SU-DHL-6 (cell line): ENCODE measurements around the gene TSPAN33.
A peak's percentile ranks its signal among the peaks of the same experiment; 100 is the strongest.

Experiments used
- H2AFZ ChIP-seq: fragments of 200-600 bp; sonication (generic); 2 replicates; pipeline ENCODE4 v1.6.1; 2014; ENCODE audit warnings: low read depth, mild to moderate bottlenecking, moderate library complexity, mixed read lengths, antibody characterized with exemption, low read length; ENCODE audit not compliant: severe bottlenecking
- H3F3A ChIP-seq: fragments of 200-600 bp; shearing (Covaris generic); 2 replicates; pipeline ENCODE4 v1.6.0; 2016; ENCODE audit warnings: antibody characterized with exemption, mild to moderate bottlenecking; ENCODE audit not compliant: insufficient read depth
- H3K27ac ChIP-seq: fragments of 200-600 bp; sonication (generic); 2 replicates; pipeline ENCODE4 v1.5.1; 2016; ENCODE audit warnings: low read depth, mild to moderate bottlenecking, low read length, moderate library complexity, mixed read lengths
- H3K27me3 ChIP-seq: fragments of 200-600 bp; sonication (generic), shearing (Covaris generic); 2 replicates; pipeline ENCODE4 v1.6.0; 2014; ENCODE audit warnings: mild to moderate bottlenecking, low read length
- H3K36me3 ChIP-seq: fragments of 200-600 bp; sonication (generic); 2 replicates; pipeline ENCODE4 v1.6.1; 2014; ENCODE audit warnings: mild to moderate bottlenecking, low read length, mixed read lengths
- H3K4me2 ChIP-seq: fragments of 300-600, 200-600 bp; shearing (Covaris generic), sonication (generic); 2 replicates; pipeline ENCODE4 v1.6.0; 2014; ENCODE audit warnings: low read length, low read depth, mild to moderate bottlenecking; ENCODE audit not compliant: poor library complexity, severe bottlenecking
- H3K4me3 ChIP-seq: fragments of 200-600 bp; sonication (generic); 2 replicates; pipeline ENCODE4 v1.5.1; 2014; ENCODE audit warnings: antibody characterized with exemption, low read length, mild to moderate bottlenecking, mixed read lengths; ENCODE audit not compliant: insufficient read depth, poor library complexity, severe bottlenecking
- H3K79me2 ChIP-seq: fragments of 200-600 bp; sonication (generic); 2 replicates; pipeline ENCODE4 v1.6.1; 2014; ENCODE audit warnings: mild to moderate bottlenecking, low read length, moderate library complexity; ENCODE audit not compliant: insufficient read depth
- H3K9ac ChIP-seq: fragments of 200-600 bp; sonication (generic); 2 replicates; pipeline ENCODE4 v1.7.0; 2014; ENCODE audit warnings: mild to moderate bottlenecking, low read length
- H3K9me2 ChIP-seq: fragments of 200-600 bp; sonication (generic); replicated peaks from 2 replicates; pipeline ENCODE4 v1.6.1; 2014; ENCODE audit warnings: low read length; ENCODE audit not compliant: insufficient read depth
- H3K9me3 ChIP-seq: fragments of 200-600 bp; sonication (generic); 2 replicates; pipeline ENCODE4 v1.6.1; 2014; ENCODE audit warnings: low read length, mixed read lengths; ENCODE audit not compliant: insufficient read depth
- H4K20me1 ChIP-seq: fragments of 200-600 bp; sonication (generic); 2 replicates; pipeline ENCODE4 v1.6.1; 2014; ENCODE audit warnings: low read depth, mild to moderate bottlenecking, antibody characterized with exemption, low read length, moderate library complexity, mixed read lengths
- EZH2phosphoT487 ChIP-seq: fragments of 200-600 bp; sonication (generic), shearing (Covaris generic); conservative IDR thresholded peaks from 2 replicates; pipeline ENCODE4 v1.6.1; 2018; ENCODE audit warnings: mild to moderate bottlenecking, antibody characterized with exemption, low read length, moderate library complexity, mixed read lengths
- TF ChIP-seq, protein P1 (sequence below): fragments of 200-600 bp; sonication (generic); IDR thresholded peaks from one replicate; pipeline ENCODE4 v1.5.1; 2017; ENCODE audit warnings: antibody characterized with exemption, mild to moderate bottlenecking, low read length, moderate library complexity; ENCODE audit not compliant: insufficient read depth, poor library complexity, severe bottlenecking

Gene TSPAN33

DNA sequence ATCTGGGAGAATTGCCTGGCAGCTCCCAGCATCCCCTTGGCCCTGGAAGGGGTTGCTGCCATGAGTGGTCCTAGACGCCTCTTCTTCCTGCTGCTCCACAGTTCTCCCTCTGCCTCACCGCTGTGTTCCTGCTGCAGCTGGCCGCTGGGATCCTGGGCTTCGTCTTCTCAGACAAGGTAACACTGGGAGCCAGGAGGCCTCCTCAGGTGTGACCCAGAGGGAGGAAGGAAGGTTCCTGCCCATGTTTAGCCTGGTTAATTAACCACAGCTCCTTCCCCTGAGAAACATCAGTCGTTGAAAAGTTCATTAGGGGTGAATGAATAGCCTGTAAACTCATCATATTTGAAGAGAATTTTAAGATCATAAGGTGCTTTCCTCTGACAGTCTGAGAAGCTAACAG, 18.2 kb downstream of the TSPAN33 start:
- Histone ChIP-seq H3K9ac (no peak overlapping the region), H3K79me2 (peaks cover 5% of the 10 kb centered on the region), H3K4me2 (no peak overlapping the region), H3K9me3 (no peaks in the 10 kb centered on the region), H3K9me2 (no peaks in the 10 kb centered on the region), H3K4me3 (no peak overlapping the region), H2AFZ (no peak overlapping the region), H3F3A (no peaks in the 10 kb centered on the region), H3K27me3 (no peaks in the 10 kb centered on the region), H4K20me1 (no peaks in the 10 kb centered on the region), H3K36me3 (0 out of 2 replicates have a peak, but pooled peaks cover 5% of the 10 kb centered on the region), H3K27ac (no peak overlapping the region)
- TF ChIP-seq, protein P1, sequence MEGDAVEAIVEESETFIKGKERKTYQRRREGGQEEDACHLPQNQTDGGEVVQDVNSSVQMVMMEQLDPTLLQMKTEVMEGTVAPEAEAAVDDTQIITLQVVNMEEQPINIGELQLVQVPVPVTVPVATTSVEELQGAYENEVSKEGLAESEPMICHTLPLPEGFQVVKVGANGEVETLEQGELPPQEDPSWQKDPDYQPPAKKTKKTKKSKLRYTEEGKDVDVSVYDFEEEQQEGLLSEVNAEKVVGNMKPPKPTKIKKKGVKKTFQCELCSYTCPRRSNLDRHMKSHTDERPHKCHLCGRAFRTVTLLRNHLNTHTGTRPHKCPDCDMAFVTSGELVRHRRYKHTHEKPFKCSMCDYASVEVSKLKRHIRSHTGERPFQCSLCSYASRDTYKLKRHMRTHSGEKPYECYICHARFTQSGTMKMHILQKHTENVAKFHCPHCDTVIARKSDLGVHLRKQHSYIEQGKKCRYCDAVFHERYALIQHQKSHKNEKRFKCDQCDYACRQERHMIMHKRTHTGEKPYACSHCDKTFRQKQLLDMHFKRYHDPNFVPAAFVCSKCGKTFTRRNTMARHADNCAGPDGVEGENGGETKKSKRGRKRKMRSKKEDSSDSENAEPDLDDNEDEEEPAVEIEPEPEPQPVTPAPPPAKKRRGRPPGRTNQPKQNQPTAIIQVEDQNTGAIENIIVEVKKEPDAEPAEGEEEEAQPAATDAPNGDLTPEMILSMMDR = no peak
- TF ChIP-seq EZH2phosphoT487 = no peak

GRCh38 chr7:129163875-129164544, 19.5 kb downstream of the TSPAN33 start:
- H3F3A ChIP-seq = no peaks in the 10 kb centered on the region
- no peak overlapping the region for H2AFZ ChIP-seq
- H3K79me2 ChIP-seq = no peaks in the 10 kb centered on the region; the same call in 1 of the 2 replicates
- 0 out of 2 replicates have a peak, but pooled peaks cover 5% of the 10 kb centered on the region for H3K36me3 ChIP-seq
- H3K4me2 ChIP-seq = no peak overlapping the region
- H3K4me3 ChIP-seq = no peak overlapping the region
- no peaks in the 10 kb centered on the region for H3K27me3 ChIP-seq
- TF ChIP-seq EZH2phosphoT487 = no peak
- TF ChIP-seq, protein P1 = peak; percentile 70
- no peaks in the 10 kb centered on the region for H4K20me1 ChIP-seq
- no peak overlapping the region for H3K9ac ChIP-seq
- H3K9me2 ChIP-seq = no peaks in the 10 kb centered on the region
- H3K9me3 ChIP-seq = no peaks in the 10 kb centered on the region
- H3K27ac ChIP-seq = no peak overlapping the region

- Histone ChIP-seq H3K9me2 (no peaks in the 10 kb centered on the region), H3K27ac (no peak overlapping the region), H3K9me3 (no peaks in the 10 kb centered on the region), H3K27me3 (no peaks in the 10 kb centered on the region), H3K9ac (no peak overlapping the region), H4K20me1 (no peaks in the 10 kb centered on the region), H3K4me3 (no peak overlapping the region), H3F3A (no peaks in the 10 kb centered on the region), H3K36me3 (0 out of 2 replicates have a peak, but pooled peaks cover 5% of the 10 kb centered on the region), H3K4me2 (no peak overlapping the region), H2AFZ (no peak overlapping the region), H3K79me2 (no peaks in the 10 kb centered on the region)
- TF ChIP-seq, protein P1 = no peak
- TF ChIP-seq EZH2phosphoT487 = no peak
These were observed 22.2 kb downstream of the TSPAN33 start for GRCh38 chr7:129166745-129167144.
